Measurements from ENCODE around the gene GNB1L. TPM values are rescaled to one million over a fixed set of nuclear protein-coding genes. Genes with fewer than 3 reads are reported as not detected.

GNB1L gene
- total and polyA plus RNA-seq, 2 of the 13 experiments (the other 11 are each of a cell fraction or from before 2014, with no cell fraction given) = 2.5 to 7.4 TPM

GRCh38 chr22:19824212-19824925 is 30.3 kb downstream of the GNB1L start (continued):
- no peak for TF ChIP-seq SMARCE1 (IDR thresholded peaks at IDR 0.05; ENCODE audit: borderline replicate concordance)
- TF ChIP-seq ZNF33A (CRISPR knock-in tag; IDR thresholded peaks at IDR 0.05; ENCODE audit: borderline replicate concordance) = no peak
- TF ChIP-seq, protein P1, sequence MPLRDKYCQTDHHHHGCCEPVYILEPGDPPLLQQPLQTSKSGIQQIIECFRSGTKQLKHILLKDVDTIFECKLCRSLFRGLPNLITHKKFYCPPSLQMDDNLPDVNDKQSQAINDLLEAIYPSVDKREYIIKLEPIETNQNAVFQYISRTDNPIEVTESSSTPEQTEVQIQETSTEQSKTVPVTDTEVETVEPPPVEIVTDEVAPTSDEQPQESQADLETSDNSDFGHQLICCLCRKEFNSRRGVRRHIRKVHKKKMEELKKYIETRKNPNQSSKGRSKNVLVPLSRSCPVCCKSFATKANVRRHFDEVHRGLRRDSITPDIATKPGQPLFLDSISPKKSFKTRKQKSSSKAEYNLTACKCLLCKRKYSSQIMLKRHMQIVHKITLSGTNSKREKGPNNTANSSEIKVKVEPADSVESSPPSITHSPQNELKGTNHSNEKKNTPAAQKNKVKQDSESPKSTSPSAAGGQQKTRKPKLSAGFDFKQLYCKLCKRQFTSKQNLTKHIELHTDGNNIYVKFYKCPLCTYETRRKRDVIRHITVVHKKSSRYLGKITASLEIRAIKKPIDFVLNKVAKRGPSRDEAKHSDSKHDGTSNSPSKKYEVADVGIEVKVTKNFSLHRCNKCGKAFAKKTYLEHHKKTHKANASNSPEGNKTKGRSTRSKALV (CRISPR knock-in tag; IDR thresholded peaks at IDR 0.05) = peak; percentile 92
- TF ChIP-seq ZNF644 (CRISPR knock-in tag; IDR thresholded peaks at IDR 0.05; ENCODE audit: low read depth) = 0 out of 2 replicates have a peak, but pooled peaks have one; percentile 60
- TF ChIP-seq ZBTB20 (CRISPR knock-in tag; IDR thresholded peaks at IDR 0.05; ENCODE audit: borderline replicate concordance, low read depth) = 0 out of 2 replicates have a peak, but pooled peaks have one; percentile 6
- TF ChIP-seq ZNF235 (CRISPR knock-in tag; IDR thresholded peaks at IDR 0.05; ENCODE audit: borderline replicate concordance) = no peak
- TF ChIP-seq ZFP82 (CRISPR knock-in tag; IDR thresholded peaks at IDR 0.05; ENCODE audit: borderline replicate concordance) = no peak
- peak; percentile 71 for TF ChIP-seq HDAC1 (CRISPR knock-in tag; IDR thresholded peaks at IDR 0.05)
- TF ChIP-seq ZBTB34 (CRISPR knock-in tag; IDR thresholded peaks at IDR 0.05) = no peak
- 0 out of 2 replicates have a peak, but pooled peaks have one; percentile 44 for TF ChIP-seq BRD4 (CRISPR knock-in tag; IDR thresholded peaks at IDR 0.05)
- TF ChIP-seq ZNF570 (CRISPR knock-in tag; IDR thresholded peaks at IDR 0.05; ENCODE audit: borderline replicate concordance) = no peak
- no peak for TF ChIP-seq DBP (CRISPR knock-in tag; IDR thresholded peaks at IDR 0.05; ENCODE audit: not compliant biosample characterization)
- TF ChIP-seq MYPOP (CRISPR knock-in tag; IDR thresholded peaks at IDR 0.05) = no peak
- TF ChIP-seq ZNF143 (CRISPR knock-in tag; IDR thresholded peaks at IDR 0.05) = peak; percentile 79
- TF ChIP-seq MATR3 (CRISPR knock-in tag; IDR thresholded peaks at IDR 0.05) = no peak
- no peak for TF ChIP-seq RFX3 (CRISPR knock-in tag; IDR thresholded peaks at IDR 0.05)
- TF ChIP-seq ZNF710 (CRISPR knock-in tag; IDR thresholded peaks at IDR 0.05; ENCODE audit: borderline replicate concordance) = no peak
- peak; percentile 51 for TF ChIP-seq TEAD3 (CRISPR knock-in tag; optimal IDR thresholded peaks at IDR 0.05; ENCODE audit: borderline replicate concordance)
- TF ChIP-seq XRCC5 (optimal IDR thresholded peaks at IDR 0.05; ENCODE audit: low read length) = no peak
- TF ChIP-seq BRCA1 (CRISPR knock-in tag; IDR thresholded peaks at IDR 0.05) = no peak
- no peak for TF ChIP-seq MED13 (CRISPR knock-in tag; IDR thresholded peaks at IDR 0.05)
- no peak for TF ChIP-seq HNRNPUL1 (IDR thresholded peaks at IDR 0.05; ENCODE audit: low read depth, low read length)
- TF ChIP-seq ZNF136 (CRISPR knock-in tag; IDR thresholded peaks at IDR 0.05; ENCODE audit: low read depth) = no peak
- TF ChIP-seq SMYD3 (CRISPR knock-in tag; IDR thresholded peaks at IDR 0.05) = no peak

Data from HepG2 (cell line).